H7 (cell line): ENCODE measurements around the gene SUPT3H. TPM values are rescaled to one million over a fixed set of nuclear protein-coding genes. Genes with fewer than 3 reads are reported as not detected.

Experiments used
- DNase-seq: peaks from one replicate; pipeline ENCODE4 v3.0.0; 2012
- H3K27me3 ChIP-seq: 2 replicates; pipeline ENCODE4 v1.6.0; 2011; ENCODE audit warnings: mild to moderate bottlenecking, low read length; ENCODE audit not compliant: control insufficient read depth, insufficient read depth
- H3K36me3 ChIP-seq: replicated peaks from 2 replicates; pipeline ENCODE4 v1.5.1; 2011; ENCODE audit warnings: low read length; ENCODE audit not compliant: control insufficient read depth, insufficient read depth
- H3K4me3 ChIP-seq: 2 replicates; pipeline ENCODE4 v1.5.1; 2011; ENCODE audit warnings: low read depth, mild to moderate bottlenecking, control low read depth, low read length, moderate library complexity; ENCODE audit not compliant: insufficient read depth
- total RNA-seq: library from RNA; depleted of rRNA; stranded (reverse); fragments of >200 nt; shearing (Covaris generic); gene quantifications from 2 replicates; pipeline ENCODE4 v1.2.3, GENCODE V29; 2014

Gene SUPT3H
- total RNA-seq, 1 experiment from 2014 or later: 13.3 TPM

- Histone ChIP-seq H3K36me3 (no peaks in the 10 kb centered on the region), H3K4me3 (no peak overlapping the region), H3K27me3 (no peaks in the 10 kb centered on the region)
- no peak for DNase-seq
These were observed 546.6 kb downstream of the SUPT3H start for GRCh38 chr6:44831002-44831610.

- Histone ChIP-seq H3K4me3 (no peak overlapping the region), H3K27me3 (no peaks in the 10 kb centered on the region), H3K36me3 (no peaks in the 10 kb centered on the region)
- no peak for DNase-seq
These were observed 547.9 kb downstream of the SUPT3H start for GRCh38 chr6:44829836-44830235.

GRCh38 chr6:44828780-44829179 lies 549.0 kb downstream of the SUPT3H start:
- H3K36me3 ChIP-seq: no peaks in the 10 kb centered on the region
- DNase-seq: no peak
- no peaks in the 10 kb centered on the region for H3K27me3 ChIP-seq
- no peak overlapping the region for H3K4me3 ChIP-seq

DNA sequence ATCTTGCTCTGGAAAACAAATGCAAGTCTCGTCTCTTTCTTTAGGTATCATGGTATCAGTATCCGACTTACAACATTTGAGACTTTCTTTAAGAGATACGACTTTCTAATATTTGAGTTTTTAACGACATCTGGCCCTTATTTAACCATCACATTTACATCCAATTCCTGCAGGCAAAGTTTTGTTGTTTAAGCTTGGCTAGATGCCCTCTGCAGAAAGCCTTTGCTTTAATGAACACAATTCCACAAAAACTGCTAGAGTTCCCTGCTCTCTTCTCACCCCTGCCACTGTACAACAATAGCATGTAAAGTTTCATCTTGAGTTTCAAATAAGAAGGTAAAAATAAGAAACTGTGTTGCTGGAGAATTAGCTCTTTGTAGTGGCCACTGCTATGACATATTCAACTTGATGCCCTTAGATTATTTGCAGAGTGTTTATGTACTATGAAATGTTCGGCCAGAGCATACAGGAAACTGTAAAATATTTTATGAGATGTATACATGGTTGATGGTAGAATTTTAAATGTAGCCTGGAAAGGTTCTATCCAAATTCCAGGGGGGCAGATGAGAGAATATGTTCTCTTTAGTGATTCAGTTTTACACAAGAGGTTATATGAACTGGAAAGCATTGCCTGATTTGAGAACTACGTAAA lies 551.6 kb downstream of the SUPT3H start:
- DNase-seq: no peak
- Histone ChIP-seq H3K4me3 (no peak overlapping the region), H3K36me3 (no peaks in the 10 kb centered on the region), H3K27me3 (no peaks in the 10 kb centered on the region)

DNA sequence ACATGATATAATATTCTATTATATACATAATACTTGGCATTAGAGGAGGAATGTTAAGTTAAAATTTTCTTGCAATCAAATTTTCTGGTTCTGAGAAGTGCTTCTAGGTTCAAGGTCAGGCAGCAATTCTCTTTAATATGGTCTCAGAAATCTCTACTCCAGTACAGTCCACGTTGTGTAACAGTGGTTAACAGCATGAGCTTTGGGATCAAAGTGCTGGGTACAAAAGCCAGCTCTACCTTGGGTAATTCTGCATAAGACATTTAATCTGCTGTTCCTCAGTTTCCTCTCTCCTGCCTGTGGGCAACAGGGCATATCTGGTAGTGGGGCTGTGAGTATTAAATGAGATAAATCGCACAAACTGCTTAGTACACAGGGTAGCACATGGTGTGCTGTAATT lies 552.5 kb downstream of the SUPT3H start:
- no peaks in the 10 kb centered on the region for H3K27me3 ChIP-seq

GRCh38 chr6:44824567-44824966 lies 553.2 kb downstream of the SUPT3H start:
- no peak for DNase-seq
- Histone ChIP-seq H3K4me3 (no peak overlapping the region), H3K36me3 (no peaks in the 10 kb centered on the region), H3K27me3 (no peaks in the 10 kb centered on the region)

More for the DNA sequence above, 552.5 kb downstream of the SUPT3H start:
- no peak overlapping the region for H3K4me3 ChIP-seq
- DNase-seq: no peak
- no peaks in the 10 kb centered on the region for H3K36me3 ChIP-seq

GRCh38 chr6:44820759-44821158 lies 557.0 kb downstream of the SUPT3H start:
- DNase-seq: no peak
- no peaks in the 10 kb centered on the region for H3K27me3 ChIP-seq
- H3K36me3 ChIP-seq: no peaks in the 10 kb centered on the region
- H3K4me3 ChIP-seq: no peak overlapping the region

DNA sequence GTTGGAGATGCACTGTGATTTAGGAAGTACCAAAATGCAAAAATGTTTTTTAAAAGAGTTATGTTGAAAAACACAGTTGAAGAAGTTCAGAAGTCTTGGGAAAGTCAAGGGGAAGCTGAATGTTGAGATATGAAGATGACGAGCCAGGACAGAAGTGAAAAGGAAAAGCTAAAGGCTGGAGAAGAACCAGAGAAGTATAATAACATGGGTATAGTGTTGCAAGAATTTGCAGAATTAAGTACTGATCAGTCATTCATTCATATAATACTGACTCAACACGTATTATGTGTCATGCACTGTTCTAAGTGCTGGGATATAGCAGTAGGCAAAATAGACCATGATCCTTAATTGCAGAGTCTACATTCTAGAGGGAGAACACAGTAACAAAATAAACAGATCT lies 557.4 kb downstream of the SUPT3H start:
- DNase-seq: no peak
- Histone ChIP-seq H3K36me3 (no peaks in the 10 kb centered on the region), H3K27me3 (no peaks in the 10 kb centered on the region), H3K4me3 (no peak overlapping the region)

- H3K27me3 ChIP-seq: no peaks in the 10 kb centered on the region
- H3K36me3 ChIP-seq: no peaks in the 10 kb centered on the region
- no peak overlapping the region for H3K4me3 ChIP-seq
- no peak for DNase-seq
These were observed 566.3 kb downstream of the SUPT3H start for GRCh38 chr6:44811456-44811855.

DNA sequence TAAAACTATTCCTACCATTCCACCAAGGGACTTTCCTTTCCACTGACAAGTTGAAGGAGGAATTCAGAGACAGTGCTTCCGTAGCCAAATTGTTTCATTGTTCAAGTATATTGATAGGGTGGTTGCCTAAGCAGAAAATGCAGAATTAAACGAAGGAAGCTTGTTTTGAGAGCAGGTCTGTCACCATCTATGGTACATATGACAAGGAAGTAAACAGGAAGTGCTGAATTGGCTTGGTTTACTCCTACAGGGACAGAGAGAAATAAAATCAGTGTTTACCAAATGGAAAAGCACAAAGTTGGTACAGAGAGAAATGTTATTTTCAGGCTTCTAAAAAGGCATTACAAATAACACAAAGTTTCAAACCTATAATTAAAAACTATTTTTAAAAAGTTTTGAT lies 568.5 kb downstream of the SUPT3H start:
- no peaks in the 10 kb centered on the region for H3K27me3 ChIP-seq
- no peaks in the 10 kb centered on the region for H3K36me3 ChIP-seq
- H3K4me3 ChIP-seq: no peak overlapping the region
- no peak for DNase-seq

DNA sequence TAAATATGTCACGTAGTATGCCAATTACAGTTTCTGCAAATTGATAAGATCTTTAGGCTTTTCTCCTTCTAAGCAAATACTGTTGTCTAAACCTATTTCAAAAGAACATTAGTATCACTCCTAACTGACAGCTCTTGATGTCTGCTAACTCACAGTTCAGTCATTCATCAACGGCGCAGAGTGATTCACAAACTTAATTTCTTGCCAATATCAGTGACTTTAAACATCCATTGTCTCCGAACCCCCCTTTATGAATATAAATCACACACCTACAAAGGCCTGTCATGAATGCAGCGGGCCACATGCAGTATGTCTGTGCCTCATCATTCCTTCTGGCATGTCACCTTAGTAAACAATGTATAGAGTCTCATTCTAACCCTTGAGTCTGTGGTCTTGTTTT lies 569.6 kb downstream of the SUPT3H start:
- no peak for DNase-seq
- H3K4me3 ChIP-seq: no peak overlapping the region
- H3K36me3 ChIP-seq: no peaks in the 10 kb centered on the region
- no peaks in the 10 kb centered on the region for H3K27me3 ChIP-seq

DNA sequence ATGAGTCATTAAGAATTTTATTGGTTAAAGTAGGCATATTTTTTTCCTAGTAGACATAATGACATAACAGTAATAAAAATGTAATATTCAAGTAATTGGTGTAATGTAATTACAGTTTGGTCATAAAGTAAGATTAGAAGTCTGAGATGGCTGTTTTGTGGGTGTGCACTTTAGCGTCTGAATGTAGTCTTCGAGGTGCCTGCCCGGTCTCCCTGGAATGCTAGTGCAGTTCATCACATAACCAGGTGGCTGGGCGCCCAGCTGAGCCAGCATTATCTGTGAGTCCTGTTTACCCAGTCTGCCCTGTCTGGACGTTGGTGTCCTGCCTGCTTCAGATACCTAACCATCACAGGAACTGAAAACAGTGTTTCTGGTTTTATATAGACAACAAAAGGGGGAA lies 571.1 kb downstream of the SUPT3H start:
- no peaks in the 10 kb centered on the region for H3K36me3 ChIP-seq
- H3K27me3 ChIP-seq: no peaks in the 10 kb centered on the region
- no peak overlapping the region for H3K4me3 ChIP-seq
- no peak for DNase-seq

DNA sequence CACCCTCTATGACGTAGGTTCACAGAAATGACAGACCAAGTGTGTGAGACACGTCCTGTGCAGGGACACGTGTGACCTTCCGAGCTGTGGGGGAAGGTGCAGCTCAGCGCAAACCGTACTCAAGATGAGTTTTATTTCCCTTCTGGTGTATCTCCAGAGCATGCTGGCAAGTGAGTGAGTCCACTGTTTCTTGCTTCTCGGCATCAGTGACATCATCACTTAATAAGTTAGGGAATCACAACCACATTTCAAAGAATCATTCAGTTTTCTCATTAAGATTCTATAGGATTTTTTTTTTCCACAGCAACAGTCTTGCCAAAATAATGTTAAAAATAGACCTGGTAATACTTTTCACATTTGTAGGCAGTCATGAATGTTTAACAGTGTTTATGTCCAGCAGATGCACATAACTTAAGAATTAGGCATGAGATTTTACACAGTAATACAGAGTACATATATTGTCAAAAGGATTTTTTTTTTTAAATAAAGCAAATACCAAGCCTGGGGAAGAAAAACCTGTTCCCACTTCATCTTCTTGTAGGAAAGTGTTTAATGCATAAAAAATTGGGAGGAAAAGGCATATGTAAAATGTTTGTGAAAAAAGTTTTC lies 572.4 kb downstream of the SUPT3H start:
- H3K4me3 ChIP-seq: no peak overlapping the region
- DNase-seq: no peak
- H3K27me3 ChIP-seq: no peaks in the 10 kb centered on the region
- H3K36me3 ChIP-seq: no peaks in the 10 kb centered on the region

DNA sequence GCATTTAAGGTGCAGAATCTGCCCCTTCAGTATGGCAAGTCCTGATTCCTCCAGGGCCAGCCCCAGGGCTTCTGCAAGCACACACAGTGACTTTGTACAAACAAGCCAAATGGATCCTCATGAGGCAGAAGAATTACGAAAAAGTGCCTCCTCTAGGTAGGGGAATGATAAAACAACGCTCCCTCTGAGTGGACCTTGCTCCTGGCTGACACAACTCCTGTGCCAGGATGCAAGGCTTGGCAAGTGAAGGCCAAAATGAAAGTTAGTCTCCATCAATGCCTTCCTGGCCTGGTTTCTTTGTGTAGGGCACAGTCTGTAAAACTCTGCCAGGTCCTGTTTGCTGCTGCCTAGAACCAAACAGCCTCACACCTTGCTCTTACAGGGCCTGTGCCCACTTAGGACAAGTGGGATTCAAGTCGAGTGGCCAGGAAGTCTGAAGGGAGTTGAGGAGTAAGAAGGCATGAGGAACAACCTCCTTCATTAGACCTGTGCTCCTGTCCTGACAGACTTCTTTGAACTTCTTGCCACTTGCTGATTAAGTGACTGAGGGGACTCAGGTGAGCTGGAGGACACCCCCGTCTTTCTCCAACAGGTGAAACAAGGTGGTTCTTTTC lies 573.1 kb downstream of the SUPT3H start:
- no peaks in the 10 kb centered on the region for H3K27me3 ChIP-seq
- no peak for DNase-seq
- no peak overlapping the region for H3K4me3 ChIP-seq
- no peaks in the 10 kb centered on the region for H3K36me3 ChIP-seq

DNA sequence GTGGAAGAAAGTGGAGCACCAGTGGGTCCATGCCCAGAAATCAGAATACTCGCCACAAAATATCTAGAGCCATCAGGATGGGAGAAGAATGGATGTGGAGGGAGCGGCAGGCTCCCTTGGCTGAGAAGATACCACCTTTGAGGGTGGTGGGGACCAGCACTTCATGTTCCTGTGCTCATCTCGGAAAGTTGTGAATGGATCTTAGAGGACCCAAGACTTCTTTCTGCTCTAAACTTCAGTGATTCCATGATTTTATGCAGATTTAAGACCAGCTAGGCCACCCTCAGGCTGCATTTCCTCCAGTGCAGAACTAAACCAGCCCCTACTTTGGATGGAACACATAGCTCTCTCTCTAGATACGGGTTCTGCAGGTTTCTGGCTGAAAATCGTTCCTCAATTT lies 573.7 kb downstream of the SUPT3H start:
- Histone ChIP-seq H3K36me3 (no peaks in the 10 kb centered on the region), H3K27me3 (no peaks in the 10 kb centered on the region), H3K4me3 (no peak overlapping the region)
- no peak for DNase-seq
